SK-N-SH (cell line): ENCODE data around the gene METRNL. TPM values are rescaled to one million over a fixed set of nuclear protein-coding genes. Genes with fewer than 3 reads are reported as not detected.

Experiments
- CTCF ChIA-PET: fragments of 300-600, 350-600 bp; formaldehyde crosslinking; extraction: SDS; loops from one replicate; lab custom pipeline; 2021; lab: Yijun Ruan, JAX
- POLR2A ChIA-PET: fragments of 350-600 bp; sonication (Branson Sonifier 250); formaldehyde crosslinking; extraction: SDS; loops from one replicate; lab custom pipeline; 2020; ENCODE audit warnings: antibody characterized with exemption, inconsistent platforms; lab: Yijun Ruan, JAX
- DNase-seq: peaks from one replicate; pipeline ENCODE4 v3.0.0; 2012
- H2AFZ ChIP-seq: fragments of 200-600 bp; sonication (generic); 2 replicates; pipeline ENCODE4 v1.8.1; 2016; ENCODE audit warnings: antibody characterized with exemption, mild to moderate bottlenecking, low read depth
- H3F3A ChIP-seq: fragments of 200-600 bp; sonication (generic); replicated peaks from 2 replicates; pipeline ENCODE3; 2016; ENCODE audit warnings: antibody characterized with exemption, mild to moderate bottlenecking; ENCODE audit not compliant: insufficient read depth
- H3K27ac ChIP-seq, 2 experiments: fragments of 200-500 bp in 1 of 2; fragments of 200-600 bp in 1 of 2; sonication (Bioruptor generic) in 1 of 2; sonication (generic), shearing (Covaris generic) in 1 of 2; 2 replicates each; pipeline versions ENCODE4 v1.5.1 to v1.6.1; 2014 to 2016; ENCODE audit warnings: low read depth in 2 of 2, inconsistent platforms in 1 of 2, low read length in 1 of 2, mild to moderate bottlenecking in 1 of 2, mixed read lengths in 1 of 2
- H3K27me3 ChIP-seq: fragments of 200-600 bp; sonication (generic), shearing (Covaris generic); 2 replicates; pipeline ENCODE4 v1.6.1; 2016; ENCODE audit warnings: mixed run types; ENCODE audit not compliant: insufficient read depth
- H3K36me3 ChIP-seq, 2 experiments: fragments of 200-500 bp in 1 of 2; fragments of 200-600 bp in 1 of 2; sonication (Bioruptor generic) in 1 of 2; sonication (generic) in 1 of 2; replicated peaks in 1 of 2; 2 replicates each; pipeline versions ENCODE3 to v1.5.1; 2014 to 2016; ENCODE audit warnings: low read length in 1 of 2, mild to moderate bottlenecking in 1 of 2; ENCODE audit not compliant: insufficient read depth in 2 of 2, control insufficient read depth in 1 of 2
- H3K4me1 ChIP-seq, 2 experiments: fragments of 200-500 bp in 1 of 2; fragments of 200-600 bp in 1 of 2; sonication (Bioruptor generic) in 1 of 2; sonication (generic), shearing (Covaris generic) in 1 of 2; 2 replicates each; pipeline versions ENCODE4 v1.5.1 to v1.6.1; 2014 to 2016; ENCODE audit warnings: low read depth in 1 of 2, low read length in 1 of 2, mixed run types in 1 of 2; ENCODE audit not compliant: insufficient read depth in 2 of 2, control insufficient read depth in 1 of 2
- H3K4me2 ChIP-seq: fragments of 200-600 bp; sonication (generic), shearing (Covaris generic); 2 replicates; pipeline ENCODE4 v1.6.1; 2017; ENCODE audit warnings: mixed run types
- H3K4me3 ChIP-seq, 2 experiments: fragments of 200-500 bp in 1 of 2; fragments of 200-600 bp in 1 of 2; sonication (Bioruptor generic) in 1 of 2; sonication (generic), shearing (Covaris generic) in 1 of 2; 2 replicates each; pipeline versions ENCODE4 v1.5.1 to v1.8.1; 2014 to 2016; ENCODE audit warnings: low read depth in 2 of 2, inconsistent platforms in 1 of 2, low read length in 1 of 2, mild to moderate bottlenecking in 1 of 2, mixed read lengths in 1 of 2, moderate library complexity in 1 of 2
- H3K79me2 ChIP-seq: fragments of 200-600 bp; sonication (generic); 2 replicates; pipeline ENCODE4 v1.8.1; 2017; ENCODE audit warnings: mild to moderate bottlenecking; ENCODE audit not compliant: insufficient read depth
- H3K9ac ChIP-seq: fragments of 200-600 bp; sonication (generic); 2 replicates; pipeline ENCODE4 v1.6.1; 2017; ENCODE audit warnings: mixed run types
- H3K9me2 ChIP-seq: fragments of 200-600 bp; sonication (generic); 2 replicates; pipeline ENCODE4 v1.6.1; 2017; ENCODE audit warnings: mixed run types
- H3K9me3 ChIP-seq: fragments of 200-600 bp; sonication (generic); 2 replicates; pipeline ENCODE4 v1.6.1; 2017; ENCODE audit warnings: mixed run types, mild to moderate bottlenecking, moderate library complexity
- H4K20me1 ChIP-seq: fragments of 200-600 bp; sonication (generic); 2 replicates; pipeline ENCODE4 v1.6.1; 2017; ENCODE audit warnings: mild to moderate bottlenecking, mixed run types; ENCODE audit not compliant: insufficient read depth
- ELF1 ChIP-seq: IDR thresholded peaks from 2 replicates; pipeline ENCODE4 v1.4.0; 2012
- EZH2phosphoT487 ChIP-seq: fragments of 200-600 bp; sonication (generic); IDR thresholded peaks from 2 replicates; pipeline ENCODE4 v1.6.1; 2017; ENCODE audit warnings: low read depth, mixed run types, mild to moderate bottlenecking, antibody characterized with exemption, moderate library complexity, borderline replicate concordance
- FOXM1 ChIP-seq: IDR thresholded peaks from 2 replicates; pipeline ENCODE4 v1.4.0; 2012; ENCODE audit warnings: low read depth, mild to moderate bottlenecking
- GATA2 ChIP-seq: sonication (generic); formaldehyde crosslinking; IDR thresholded peaks from 2 replicates; pipeline ENCODE4 v1.5.0; 2020; ENCODE audit warnings: mild to moderate bottlenecking, missing genetic modification reagents
- MEF2A ChIP-seq: IDR thresholded peaks from 2 replicates; pipeline ENCODE4 v1.4.0; 2012; ENCODE audit warnings: low read depth, borderline replicate concordance
- MXI1 ChIP-seq: IDR thresholded peaks from 2 replicates; pipeline ENCODE4 v1.6.1; 2012; ENCODE audit warnings: mild to moderate bottlenecking, low read depth, low read length, improper control_type of control experiment
- NRF1 ChIP-seq: IDR thresholded peaks from 2 replicates; pipeline ENCODE4 v1.6.1; 2012; ENCODE audit warnings: low read depth, mild to moderate bottlenecking, low read length
- PBX3 ChIP-seq: IDR thresholded peaks from 2 replicates; pipeline ENCODE4; 2012
- POLR2AphosphoS5 ChIP-seq: IDR thresholded peaks from 2 replicates; pipeline ENCODE4 v1.6.1; 2012; ENCODE audit warnings: low read depth, low read length
- RAD21 ChIP-seq: IDR thresholded peaks from 2 replicates; pipeline ENCODE4 v1.6.1; 2012; ENCODE audit warnings: mild to moderate bottlenecking, low read length
- RCOR1 ChIP-seq: fragments of 150-350 bp; IDR thresholded peaks from 2 replicates; pipeline ENCODE4 v1.6.1; 2017; ENCODE audit warnings: antibody characterized with exemption, low read length
- REST ChIP-seq: IDR thresholded peaks from 2 replicates; pipeline ENCODE4 v1.6.1; 2012; ENCODE audit warnings: mild to moderate bottlenecking, low read depth, low read length, moderate library complexity
- RFX5 ChIP-seq: IDR thresholded peaks from 2 replicates; pipeline ENCODE4 v1.6.1; 2012; ENCODE audit warnings: mild to moderate bottlenecking, improper control_type of control experiment, low read length
- RXRA ChIP-seq: IDR thresholded peaks from 2 replicates; pipeline ENCODE4 v1.4.0; 2012; ENCODE audit warnings: low read depth, mild to moderate bottlenecking, borderline replicate concordance
- TCF12 ChIP-seq: IDR thresholded peaks from 2 replicates; pipeline ENCODE4 v1.4.0; 2012
- USF2 ChIP-seq: fragments of 150-350 bp; IDR thresholded peaks from 2 replicates; pipeline ENCODE4 v1.6.1; 2017; ENCODE audit warnings: antibody characterized with exemption, low read length, low read depth, borderline replicate concordance
- YY1 ChIP-seq: IDR thresholded peaks from 2 replicates; pipeline ENCODE4 v1.4.0; 2012; ENCODE audit warnings: low read depth, mild to moderate bottlenecking
- ZBTB33 ChIP-seq: IDR thresholded peaks from 2 replicates; pipeline ENCODE4 v1.4.0; 2012; ENCODE audit warnings: low read depth, borderline replicate concordance
- WGBS: methylation state at CpG from one replicate; pipeline ENCODE4 v1.1.6; 2017; ENCODE audit warnings: low lambda C conversion rate; 5-methylcytosine and 5-hydroxymethylcytosine counted together
- polyA plus RNA-seq, 3 experiments: library from polyadenylated mRNA; depleted of rRNA; stranded (reverse); fragments of >200 nt; gene quantifications; 2 replicates each; pipeline ENCODE4 v1.2.3, GENCODE V29; 2012

Gene METRNL
- polyA plus RNA-seq, 1 of the 3 experiments (the other 2 are of a cell fraction): 75.5 TPM

- no peak for DNase-seq
- CTCF ChIA-PET: interaction anchor here (0.8 to 1.5 kb wide), 2 partner anchors 18 to 290 kb away, joined by 3 to 4 read pairs; no protein-coding TSS in a partner anchor
- TF ChIP-seq ELF1 (no peak), YY1 (no peak), RCOR1 (no peak), RXRA (no peak)
- no peak overlapping the region for H3K4me3 ChIP-seq
- H3K9me3 ChIP-seq: no peaks in the 10 kb centered on the region
- no peak overlapping the region for H3K4me2 ChIP-seq
- 67% methylated on average over 8 of the region's 12 CpGs for WGBS
- no peaks in the 10 kb centered on the region for H3K79me2 ChIP-seq
- no peak overlapping the region for H2AFZ ChIP-seq
- H3K36me3 ChIP-seq: no peaks in the 10 kb centered on the region
- POLR2A ChIA-PET: no interaction called here
- H3K27me3 ChIP-seq: no peaks in the 10 kb centered on the region
- no peak overlapping the region for H3K27ac ChIP-seq
- no peaks in the 10 kb centered on the region for H4K20me1 ChIP-seq
- no peaks in the 10 kb centered on the region for H3F3A ChIP-seq
- H3K9me2 ChIP-seq: no peaks in the 10 kb centered on the region
- H3K9ac ChIP-seq: no peak overlapping the region
- H3K4me1 ChIP-seq: peaks cover 0 to 21% of the 10 kb centered on the region in 2 experiments; a peak in 1 of 4 replicates
These were observed 8.0 kb upstream of the METRNL start for GRCh38 chr17:83071365-83071764.

- Histone ChIP-seq H3K4me1 (peaks cover 0 to 22% of the 10 kb centered on the region in 2 experiments; a peak in 1 of 4 replicates), H3K9me2 (no peaks in the 10 kb centered on the region), H3K9ac (no peak overlapping the region), H4K20me1 (no peaks in the 10 kb centered on the region), H3K36me3 (no peaks in the 10 kb centered on the region), H2AFZ (no peak overlapping the region), H3K79me2 (no peaks in the 10 kb centered on the region), H3K4me2 (no peak overlapping the region), H3K9me3 (no peaks in the 10 kb centered on the region), H3K27me3 (no peaks in the 10 kb centered on the region), H3F3A (no peaks in the 10 kb centered on the region), H3K4me3 (no peak overlapping the region), H3K27ac (no peak overlapping the region)
- TF ChIP-seq RFX5 (no peak), ZBTB33 (no peak), TCF12 (no peak), RXRA (no peak), MXI1 (no peak), EZH2phosphoT487 (no peak), RAD21 (no peak), FOXM1 (no peak), NRF1 (no peak), MEF2A (no peak), YY1 (no peak), PBX3 (no peak), USF2 (no peak), POLR2AphosphoS5 (no peak), GATA2 (CRISPR knock-in tag) (no peak), REST (no peak)
- CTCF ChIA-PET: interaction anchor here (0.8 kb wide), 2 partner anchors 290 to 291 kb away, joined by 3 to 4 read pairs; no protein-coding TSS in a partner anchor
- 79% methylated on average over 10 of the region's 10 CpGs for WGBS
- DNase-seq: no peak
- POLR2A ChIA-PET: no interaction called here
These were observed 7.3 kb upstream of the METRNL start for GRCh38 chr17:83071966-83072562.
